ENCODE measurements around the gene AP1S1. TPM values are rescaled to one million over a fixed set of nuclear protein-coding genes. Genes with fewer than 3 reads are reported as not detected.

Gene AP1S1
- total and polyA plus RNA-seq, 3 experiments from 2014 or later, result 4.4 to 43.6 (median 42.6) TPM

- Mint-ChIP-seq H3K4me1 (peaks cover 24 to 45% (median 24%) of the 10 kb centered on the region in 3 donors), H3K9me3 (peaks cover 0 to 4% (median 0%) of the 10 kb centered on the region in 5 donors), H3K27me3 (peaks cover 47% of the 10 kb centered on the region in 2 donors), H3K36me3 (peaks cover 2 to 13% (median 5%) of the 10 kb centered on the region in 3 donors), H3K4me3 (peak overlapping the region; percentile 42 to 90 (median 76)), H3K27ac (peak overlapping the region in 2 of 8 donors; percentile 34 to 75)
- ChIA-PET POLR2A (interaction anchor here (1.2 kb wide), 1 partner anchor 10 kb away, joined by 5 read pairs; no protein-coding TSS in a partner anchor), CTCF (interaction anchor here (2.7 kb wide), 1 partner anchor 20 kb away, joined by 23 read pairs; no protein-coding TSS in a partner anchor)
- H3K27ac ChIP-seq (ENCODE audit: low read depth, low read length), result no peak overlapping the region
- no peak for DNase-seq
- H3K4me3 ChIP-seq (ENCODE audit: low read length), result peak overlapping the region; percentile 22
- H3K36me3 ChIP-seq (ENCODE audit: insufficient read depth, low read length), result no peaks in the 10 kb centered on the region
- H3K9me3 ChIP-seq (ENCODE audit: low read length), result no peaks in the 10 kb centered on the region
- peaks cover 49% of the 10 kb centered on the region for H3K27me3 ChIP-seq (ENCODE audit: insufficient read depth, low read length, poor library complexity, severe bottlenecking)
- H3K4me1 ChIP-seq (ENCODE audit: insufficient read depth, low read length), result peaks cover 28% of the 10 kb centered on the region
Observed at GRCh38 chr7:101163279-101164070, 9.2 kb downstream of the AP1S1 start.

- Mint-ChIP-seq H3K4me3 (peak overlapping the region; percentile 44 to 75 (median 65)), H3K4me1 (peaks cover 27 to 50% (median 30%) of the 10 kb centered on the region in 3 donors), H3K9me3 (peaks cover 0 to 4% (median 0%) of the 10 kb centered on the region in 5 donors), H3K27me3 (peaks cover 54% of the 10 kb centered on the region in 2 donors), H3K27ac (peak overlapping the region in 1 of 8 donors; percentile 75), H3K36me3 (peaks cover under 1 to 8% (median 2%) of the 10 kb centered on the region in 3 donors)
- Histone ChIP-seq H3K27me3 (ENCODE audit: insufficient read depth, low read length, poor library complexity, severe bottlenecking) (peaks cover 57% of the 10 kb centered on the region), H3K27ac (ENCODE audit: low read depth, low read length) (no peak overlapping the region), H3K9me3 (ENCODE audit: low read length) (no peaks in the 10 kb centered on the region), H3K36me3 (ENCODE audit: insufficient read depth, low read length) (no peaks in the 10 kb centered on the region), H3K4me3 (ENCODE audit: low read length) (no peak overlapping the region), H3K4me1 (ENCODE audit: insufficient read depth, low read length) (peaks cover 31% of the 10 kb centered on the region)
- CTCF ChIA-PET, result interaction anchor here (1.1 to 2.7 kb wide), 3 partner anchors 9 to 21 kb away, joined by 3 to 23 read pairs (median 9); no protein-coding TSS in a partner anchor
- POLR2A ChIA-PET, result interaction anchor here (1.2 kb wide), 1 partner anchor 10 kb away, joined by 5 read pairs; no protein-coding TSS in a partner anchor
- DNase-seq, result no peak
Observed at GRCh38 chr7:101164071-101164840, 10.0 kb downstream of the AP1S1 start.

- Histone ChIP-seq H3K4me1 (ENCODE audit: insufficient read depth, low read length) (peaks cover 41% of the 10 kb centered on the region), H3K4me3 (ENCODE audit: low read length) (peak within 1 kb of the TSS; percentile 50), H3K27ac (ENCODE audit: low read depth, low read length) (no peak within 1 kb of the TSS), H3K9me3 (ENCODE audit: low read length) (no peaks in the 10 kb centered on the region), H3K36me3 (ENCODE audit: insufficient read depth, low read length) (no peaks in the 10 kb centered on the region), H3K27me3 (ENCODE audit: insufficient read depth, low read length, poor library complexity, severe bottlenecking) (peaks cover 68% of the 10 kb centered on the region)
- Mint-ChIP-seq H3K9me3 (peaks cover 0 to 4% (median 0%) of the 10 kb centered on the region in 5 donors), H3K36me3 (peaks cover 0 to under 1% (median 0%) of the 10 kb centered on the region in 3 donors), H3K27ac (peak within 1 kb of the TSS in 7 of 8 donors; percentile 2 to 88 (median 65)), H3K4me1 (peaks cover 35 to 60% (median 41%) of the 10 kb centered on the region in 3 donors), H3K27me3 (peaks cover 63% of the 10 kb centered on the region in 2 donors), H3K4me3 (peak within 1 kb of the TSS; percentile 52 to 88 (median 74))
- POLR2A ChIA-PET, result interaction anchor here (0.5 to 1.2 kb wide), 5 partner anchors 9 to 80 kb away, joined by 3 to 7 read pairs (median 4); partner anchors contain the start of gene FIS1
- CTCF ChIA-PET, result interaction anchor here (0.7 to 2.7 kb wide), 5 partner anchors 10 to 78 kb away, joined by 3 to 23 read pairs (median 3); partner anchors contain the start of gene ZNHIT1
- DNase-seq, result peak; percentile 87 to 94 (median 90)
Observed at GRCh38 chr7:101165075-101165957, 11.0 kb downstream of the AP1S1 start, which contains the start of gene VGF. Gene VGF (minus strand): TSS chr7:101165569. CDS start chr7:101164843, 726 bp downstream.

GRCh38 chr7:101165958-101166647, 11.8 kb downstream of the AP1S1 start:
- Mint-ChIP-seq H3K9me3 (peaks cover 0 to 4% (median 0%) of the 10 kb centered on the region in 5 donors), H3K27ac (peak overlapping the region in 4 of 8 donors; percentile 63 to 85 (median 75)), H3K27me3 (peaks cover 69 to 70% of the 10 kb centered on the region in 2 donors), H3K4me3 (peak overlapping the region; percentile 35 to 88 (median 74)), H3K36me3 (no peaks in the 10 kb centered on the region), H3K4me1 (peaks cover 39 to 68% (median 48%) of the 10 kb centered on the region in 3 donors)
- Histone ChIP-seq H3K27me3 (ENCODE audit: insufficient read depth, low read length, poor library complexity, severe bottlenecking) (peaks cover 76% of the 10 kb centered on the region), H3K4me1 (ENCODE audit: insufficient read depth, low read length) (peaks cover 49% of the 10 kb centered on the region), H3K9me3 (ENCODE audit: low read length) (no peaks in the 10 kb centered on the region), H3K4me3 (ENCODE audit: low read length) (peak overlapping the region; percentile 50), H3K27ac (ENCODE audit: low read depth, low read length) (no peak overlapping the region), H3K36me3 (ENCODE audit: insufficient read depth, low read length) (no peaks in the 10 kb centered on the region)
- ChIA-PET CTCF (interaction anchor here (0.7 to 2.7 kb wide), 5 partner anchors 10 to 78 kb away, joined by 3 to 23 read pairs (median 3); partner anchors contain the start of gene ZNHIT1), POLR2A (interaction anchor here (0.5 to 0.7 kb wide), 3 partner anchors 13 to 47 kb away, joined by 3 to 7 read pairs (median 3); no protein-coding TSS in a partner anchor)
- no peak for DNase-seq

GRCh38 chr7:101166648-101166908, 12.3 kb downstream of the AP1S1 start:
- H3K9me3 Mint-ChIP-seq, result peaks cover 0 to 4% (median 0%) of the 10 kb centered on the region in 5 donors
- CTCF ChIA-PET, result interaction anchor here (0.8 to 2.4 kb wide), 2 partner anchors 11 to 14 kb away, joined by 3 to 9 read pairs; no protein-coding TSS in a partner anchor
- Histone ChIP-seq H3K27me3 (ENCODE audit: insufficient read depth, low read length, poor library complexity, severe bottlenecking) (peaks cover 80% of the 10 kb centered on the region), H3K4me3 (ENCODE audit: low read length) (no peak overlapping the region), H3K36me3 (ENCODE audit: insufficient read depth, low read length) (no peaks in the 10 kb centered on the region), H3K4me1 (ENCODE audit: insufficient read depth, low read length) (peaks cover 54% of the 10 kb centered on the region), H3K27ac (ENCODE audit: low read depth, low read length) (no peak overlapping the region), H3K9me3 (ENCODE audit: low read length) (no peaks in the 10 kb centered on the region)
- peaks cover 69 to 71% of the 10 kb centered on the region in 2 donors for H3K27me3 Mint-ChIP-seq
- H3K36me3 Mint-ChIP-seq, result no peaks in the 10 kb centered on the region
- no peak overlapping the region for H3K4me3 Mint-ChIP-seq
- POLR2A ChIA-PET, result no interaction called here
- H3K4me1 Mint-ChIP-seq, result peaks cover 44 to 72% (median 53%) of the 10 kb centered on the region in 3 donors
- no peak for DNase-seq
- peak overlapping the region in 2 of 8 donors; percentile 33 to 71 for H3K27ac Mint-ChIP-seq

- Histone ChIP-seq H3K4me3 (ENCODE audit: low read length) (no peak overlapping the region), H3K4me1 (ENCODE audit: insufficient read depth, low read length) (peaks cover 59% of the 10 kb centered on the region), H3K9me3 (ENCODE audit: low read length) (no peaks in the 10 kb centered on the region), H3K27me3 (ENCODE audit: insufficient read depth, low read length, poor library complexity, severe bottlenecking) (peaks cover 82% of the 10 kb centered on the region), H3K36me3 (ENCODE audit: insufficient read depth, low read length) (no peaks in the 10 kb centered on the region), H3K27ac (ENCODE audit: low read depth, low read length) (no peak overlapping the region)
- Mint-ChIP-seq H3K27ac (peak overlapping the region in 4 of 8 donors; percentile 11 to 71 (median 40)), H3K4me3 (peak overlapping the region in 3 of 7 donors; percentile 10 to 80 (median 79)), H3K4me1 (peaks cover 47 to 77% (median 57%) of the 10 kb centered on the region in 3 donors), H3K9me3 (peaks cover 0 to 4% (median 0%) of the 10 kb centered on the region in 5 donors), H3K27me3 (peaks cover 73 to 74% of the 10 kb centered on the region in 2 donors), H3K36me3 (no peaks in the 10 kb centered on the region)
- POLR2A ChIA-PET, result no interaction called here
- CTCF ChIA-PET, result no interaction called here
- no peak for DNase-seq
Observed at GRCh38 chr7:101166909-101167644, 12.8 kb downstream of the AP1S1 start.
